ENCODE measurements around the gene XCL2. TPM values are rescaled to one million over a fixed set of nuclear protein-coding genes. Genes with fewer than 3 reads are reported as not detected.
"Not testable (repeated sequence)": the region's sequence is repeated elsewhere in the genome, so short reads cannot be mapped to it uniquely, and the experiment has no call there.

XCL2 gene
- total and polyA plus RNA-seq, 10 donors, result 2.9 to 17.2 (median 8.0) TPM

DNA sequence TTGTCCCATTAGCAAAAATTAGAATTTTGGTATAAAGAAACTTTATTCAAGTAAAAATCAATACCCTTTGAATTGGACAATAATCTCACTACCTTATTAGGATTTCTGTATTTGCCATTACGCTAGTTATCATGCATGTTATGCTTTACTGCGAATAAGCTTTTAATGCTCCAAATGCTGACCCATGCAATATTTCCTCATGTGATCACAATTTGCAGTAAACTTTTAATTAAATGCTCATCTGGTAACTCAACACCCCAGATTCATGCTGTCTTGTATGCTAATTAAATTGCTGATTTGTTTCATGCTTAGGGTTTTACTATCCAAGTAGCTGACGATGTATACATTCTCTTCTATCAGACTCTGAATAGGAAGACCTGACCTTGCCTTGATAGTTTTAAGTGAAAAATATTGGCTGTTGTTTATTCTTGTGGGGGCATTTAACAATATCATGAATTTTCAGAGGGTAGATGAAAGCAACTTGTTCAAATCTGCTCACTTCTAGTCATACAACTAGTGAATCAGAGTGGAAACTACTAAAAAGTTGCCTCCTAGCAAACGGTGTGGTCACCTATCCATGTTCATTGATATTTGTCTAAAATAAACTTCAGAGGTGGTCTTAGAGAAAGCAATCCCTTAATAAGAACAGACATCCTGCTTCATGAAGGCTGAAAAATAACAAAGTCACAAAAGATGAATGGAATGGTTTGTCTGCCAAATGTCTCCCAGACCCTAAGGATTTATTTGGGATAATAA lies 38.2 kb upstream of the XCL2 start:
- H3K9me3 ChIP-seq, result peaks cover 0 to 2% (median 0%) of the 10 kb centered on the region in 8 donors
- no peaks in the 10 kb centered on the region for H3K27me3 ChIP-seq (replicated peaks in 1 of 7)
- intact Hi-C loops (cut with DNase I; ENCODE audit: low total_unique reads), result no loop called here
- no peak overlapping the region for H3K4me3 ChIP-seq
- no peak for TF ChIP-seq POLR2AphosphoS5 (IDR thresholded peaks at IDR 0.05)
- TF ChIP-seq POLR2A (IDR thresholded peaks at IDR 0.05), result no peak
- TF ChIP-seq, protein P1, sequence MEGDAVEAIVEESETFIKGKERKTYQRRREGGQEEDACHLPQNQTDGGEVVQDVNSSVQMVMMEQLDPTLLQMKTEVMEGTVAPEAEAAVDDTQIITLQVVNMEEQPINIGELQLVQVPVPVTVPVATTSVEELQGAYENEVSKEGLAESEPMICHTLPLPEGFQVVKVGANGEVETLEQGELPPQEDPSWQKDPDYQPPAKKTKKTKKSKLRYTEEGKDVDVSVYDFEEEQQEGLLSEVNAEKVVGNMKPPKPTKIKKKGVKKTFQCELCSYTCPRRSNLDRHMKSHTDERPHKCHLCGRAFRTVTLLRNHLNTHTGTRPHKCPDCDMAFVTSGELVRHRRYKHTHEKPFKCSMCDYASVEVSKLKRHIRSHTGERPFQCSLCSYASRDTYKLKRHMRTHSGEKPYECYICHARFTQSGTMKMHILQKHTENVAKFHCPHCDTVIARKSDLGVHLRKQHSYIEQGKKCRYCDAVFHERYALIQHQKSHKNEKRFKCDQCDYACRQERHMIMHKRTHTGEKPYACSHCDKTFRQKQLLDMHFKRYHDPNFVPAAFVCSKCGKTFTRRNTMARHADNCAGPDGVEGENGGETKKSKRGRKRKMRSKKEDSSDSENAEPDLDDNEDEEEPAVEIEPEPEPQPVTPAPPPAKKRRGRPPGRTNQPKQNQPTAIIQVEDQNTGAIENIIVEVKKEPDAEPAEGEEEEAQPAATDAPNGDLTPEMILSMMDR (IDR thresholded peaks at IDR 0.05 in 8 of 11, conservative IDR thresholded peaks at IDR 0.05 in 3 of 11), result no peak
- no peak overlapping the region for H3K27ac ChIP-seq
- WGBS, 5 donors, result 85 to 92% (median 89%) methylated on average over 4 of the region's 4 CpGs
- no peaks in the 10 kb centered on the region for H3K4me1 ChIP-seq
- no peaks in the 10 kb centered on the region for H3K36me3 ChIP-seq
- no peak for DNase-seq

DNA sequence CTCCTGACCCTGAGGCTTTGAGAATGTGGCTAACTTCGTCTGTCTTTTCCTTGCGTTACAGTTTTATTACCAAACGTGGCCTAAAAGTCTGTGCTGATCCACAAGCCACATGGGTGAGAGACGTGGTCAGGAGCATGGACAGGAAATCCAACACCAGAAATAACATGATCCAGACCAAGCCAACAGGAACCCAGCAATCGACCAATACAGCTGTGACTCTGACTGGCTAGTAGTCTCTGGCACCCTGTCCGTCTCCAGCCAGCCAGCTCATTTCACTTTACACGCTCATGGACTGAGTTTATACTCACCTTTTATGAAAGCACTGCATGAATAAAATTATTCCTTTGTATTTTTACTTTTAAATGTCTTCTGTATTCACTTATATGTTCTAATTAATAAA lies 37.2 kb upstream of the XCL2 start:
- H3K4me1 ChIP-seq; H3K27ac ChIP-seq; DNase-seq; H3K4me3 ChIP-seq; H3K27me3 ChIP-seq (replicated peaks in 1 of 7); H3K9me3 ChIP-seq; H3K36me3 ChIP-seq; intact Hi-C loops (cut with DNase I; ENCODE audit: low total_unique reads): not testable (repeated sequence)
- 69 to 77% (median 72%) methylated on average over 7 of the region's 7 CpGs for WGBS, 5 donors

DNA sequence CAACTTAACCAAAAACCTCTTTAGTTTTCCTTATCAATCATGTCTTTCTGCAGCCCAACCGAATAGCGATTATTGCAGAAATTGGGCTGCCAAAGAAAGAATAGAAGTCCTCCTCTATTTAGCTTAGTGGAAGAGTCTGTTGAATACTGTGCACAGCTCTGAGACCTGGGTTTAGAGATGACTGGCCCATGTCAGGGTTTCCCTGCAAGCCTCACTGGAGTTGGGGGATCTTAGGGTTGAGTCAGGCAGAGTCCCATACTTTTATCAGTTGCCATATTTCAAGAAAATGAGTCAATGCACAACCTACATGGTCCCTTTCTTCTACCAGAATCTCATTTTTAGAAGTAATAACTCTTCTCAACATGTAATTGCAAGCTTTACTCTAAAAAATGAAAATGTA lies 36.5 kb upstream of the XCL2 start:
- H3K36me3 ChIP-seq; H3K27me3 ChIP-seq (replicated peaks in 1 of 7); intact Hi-C loops (cut with DNase I; ENCODE audit: low total_unique reads); H3K4me3 ChIP-seq; H3K27ac ChIP-seq; H3K4me1 ChIP-seq; DNase-seq; H3K9me3 ChIP-seq: not testable (repeated sequence)
- WGBS, 5 donors, result 80 to 96% (median 85%) methylated on average over 2 of the region's 2 CpGs

GRCh38 chr1:168578531-168579185 lies 34.9 kb upstream of the XCL2 start:
- intact Hi-C loops (cut with DNase I; ENCODE audit: low total_unique reads), result loop anchor here (10.0 kb wide), 1 partner anchor 234 kb away; no protein-coding TSS in a partner anchor
- H3K9me3 ChIP-seq; H3K27me3 ChIP-seq (replicated peaks in 1 of 7); DNase-seq; H3K36me3 ChIP-seq; H3K4me1 ChIP-seq; H3K27ac ChIP-seq: not testable (repeated sequence)
- peak overlapping the region in 1 of 8 donors; percentile 32 for H3K4me3 ChIP-seq
- 48 to 73% (median 63%) methylated on average over 2 of the region's 2 CpGs for WGBS, 5 donors

- not testable (repeated sequence) for DNase-seq; H3K9me3 ChIP-seq; H3K36me3 ChIP-seq; H3K4me1 ChIP-seq; H3K27me3 ChIP-seq (replicated peaks in 1 of 7)
- intact Hi-C loops (cut with DNase I; ENCODE audit: low total_unique reads), result loop anchor here (10.0 kb wide), 1 partner anchor 231 kb away; no protein-coding TSS in a partner anchor
- Histone ChIP-seq H3K27ac (peak within 1 kb of the TSS in 1 of 8 donors; percentile 10), H3K4me3 (peak within 1 kb of the TSS in 1 of 8 donors; percentile 32)
- WGBS, 5 donors, result 62 to 79% (median 64%) methylated on average over 3 to 5 of the region's 6 CpGs
Observed at GRCh38 chr1:168576245-168576688, 32.5 kb upstream of the XCL2 start, which contains the start of gene XCL1. TSS of gene XCL1 (plus strand) at chr1:168576605. CDS start at chr1:168576638, 33 bp downstream.

DNA sequence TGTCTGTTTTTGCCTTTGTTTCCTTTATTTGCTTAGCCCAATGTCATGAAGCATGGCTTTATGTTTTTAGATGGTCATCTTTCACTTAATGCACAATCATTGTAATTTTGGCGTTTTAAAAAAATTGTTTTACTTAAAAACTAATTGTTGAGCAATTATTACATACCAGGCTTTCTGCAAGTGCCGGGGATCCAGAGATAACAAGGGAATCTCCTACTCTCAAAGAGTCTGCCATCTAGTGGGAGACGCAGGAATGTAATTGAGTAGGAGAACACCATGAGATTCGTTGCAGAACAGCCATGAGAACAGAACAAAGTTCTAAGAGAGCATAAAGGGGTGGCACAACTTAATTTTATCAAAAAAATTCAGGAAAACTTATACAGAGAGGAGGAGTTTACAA lies 30.4 kb upstream of the XCL2 start:
- H3K36me3 ChIP-seq; H3K4me1 ChIP-seq; H3K27me3 ChIP-seq (replicated peaks in 1 of 7); DNase-seq; H3K9me3 ChIP-seq; H3K4me3 ChIP-seq; H3K27ac ChIP-seq: not testable (repeated sequence)
- 5 to 27% (median 6%) methylated on average over 3 to 4 of the region's 4 CpGs for WGBS, 5 donors
- intact Hi-C loops (cut with DNase I; ENCODE audit: low total_unique reads), result loop anchor here (5.0 to 10.0 kb wide), 2 partner anchors 132 to 229 kb away; no protein-coding TSS in a partner anchor
- TF ChIP-seq, protein P1 (IDR thresholded peaks at IDR 0.05 in 8 of 11, conservative IDR thresholded peaks at IDR 0.05 in 3 of 11), result peak in 7 of 11 experiments; percentile 31 to 62 (median 53)
